IMR-90 (cell line): ENCODE results near the gene PARL. TPM values are rescaled to one million over a fixed set of nuclear protein-coding genes. Genes with fewer than 3 reads are reported as not detected.

Experiments used
- ATAC-seq: fragments of 200-7000 bp; cut with Tn5 transposase; 2 replicates; pipeline ENCODE4 v1.9.1; 2020; ENCODE audit warnings: low read depth, mild to moderate bottlenecking, moderate library complexity
- BruUV-seq: library from RNA; stranded (reverse); fragments of 400-500 nt; replicated peaks from 2 replicates; lab custom pipeline; 2021; lab: Mats Ljungman, UMichigan
- CTCF ChIA-PET: fragments of 300-600 bp; formaldehyde crosslinking; extraction: SDS; loops from one replicate; lab custom pipeline; 2021; ENCODE audit warnings: antibody characterized with exemption; lab: Yijun Ruan, JAX
- POLR2A ChIA-PET: fragments of 300-600 bp; sonication (Branson Sonifier 250); formaldehyde crosslinking; loops from one replicate; lab custom pipeline; 2022; ENCODE audit warnings: antibody characterized with exemption; ENCODE audit not compliant: unreplicated experiment; lab: Charles Lee
- DNase-seq: peaks from one replicate; pipeline ENCODE4 v3.0.0; 2013
- H2AFZ ChIP-seq: replicated peaks from 2 replicates; pipeline ENCODE3; 2013; ENCODE audit warnings: low read length, mild to moderate bottlenecking; ENCODE audit not compliant: poor library complexity
- H2AK5ac ChIP-seq: 2 replicates; pipeline ENCODE4 v1.6.1; 2013; ENCODE audit warnings: low read depth, low read length, inconsistent platforms
- H2AK9ac ChIP-seq: replicated peaks from 2 replicates; pipeline ENCODE3; 2013; ENCODE audit warnings: mild to moderate bottlenecking, low read depth, low read length, moderate library complexity; ENCODE audit not compliant: poor library complexity
- H2BK120ac ChIP-seq: 2 replicates; pipeline ENCODE4 v1.6.1; 2013; ENCODE audit warnings: low read depth, low read length, inconsistent platforms
- H2BK15ac ChIP-seq: 3 replicates; pipeline ENCODE4 v1.6.1; 2013; ENCODE audit warnings: low read depth, low read length, inconsistent platforms
- H2BK20ac ChIP-seq: 2 replicates; pipeline ENCODE4 v1.6.1; 2013; ENCODE audit warnings: low read depth, mild to moderate bottlenecking, inconsistent platforms, low read length, moderate library complexity
- H2BK5ac ChIP-seq: 2 replicates; pipeline ENCODE4 v1.6.1; 2013; ENCODE audit warnings: mild to moderate bottlenecking, low read depth, low read length, inconsistent platforms; ENCODE audit not compliant: poor library complexity, severe bottlenecking
- H3K14ac ChIP-seq: replicated peaks from 2 replicates; pipeline ENCODE4 v1.6.1; 2013; ENCODE audit warnings: low read depth, low read length, inconsistent platforms
- H3K18ac ChIP-seq: 2 replicates; pipeline ENCODE4 v1.6.1; 2013; ENCODE audit warnings: low read depth, low read length, control low read depth
- H3K23ac ChIP-seq: 2 replicates; pipeline ENCODE4 v1.6.1; 2013; ENCODE audit warnings: low read depth, low read length, inconsistent platforms
- H3K27ac ChIP-seq: 2 replicates; pipeline ENCODE4 v1.5.1; 2013; ENCODE audit warnings: mild to moderate bottlenecking, control low read depth, low read length; ENCODE audit not compliant: insufficient read depth
- H3K27me3 ChIP-seq: 2 replicates; pipeline ENCODE4 v1.6.1; 2013; ENCODE audit warnings: low read length; ENCODE audit not compliant: control insufficient read depth, insufficient read depth
- H3K36me3 ChIP-seq: 2 replicates; pipeline ENCODE4 v1.6.1; 2013; ENCODE audit warnings: low read length, mixed read lengths; ENCODE audit not compliant: control insufficient read depth, insufficient read depth
- H3K4ac ChIP-seq: 2 replicates; pipeline ENCODE4 v1.6.1; 2013; ENCODE audit warnings: low read depth, low read length, inconsistent platforms
- H3K4me1 ChIP-seq: 2 replicates; pipeline ENCODE4 v1.6.1; 2013; ENCODE audit warnings: low read length, mixed read lengths; ENCODE audit not compliant: control insufficient read depth, insufficient read depth
- H3K4me2 ChIP-seq: 2 replicates; pipeline ENCODE4 v1.6.1; 2013; ENCODE audit warnings: low read depth, mild to moderate bottlenecking, control low read depth, low read length, moderate library complexity
- H3K4me3 ChIP-seq: 2 replicates; pipeline ENCODE4 v1.5.1; 2013; ENCODE audit warnings: low read depth, mild to moderate bottlenecking, control low read depth, low read length, moderate library complexity; ENCODE audit not compliant: insufficient read depth
- H3K56ac ChIP-seq: 2 replicates; pipeline ENCODE4 v1.6.1; 2013; ENCODE audit warnings: low read length, inconsistent platforms; ENCODE audit not compliant: insufficient read depth; ENCODE audit errors: extremely low read depth
- H3K79me1 ChIP-seq, 2 experiments: 2 replicates each; pipeline ENCODE4 v1.6.1; 2013; ENCODE audit warnings: low read length in 2 of 2, inconsistent platforms in 1 of 2, low read depth in 1 of 2
- H3K9ac ChIP-seq: 2 replicates; pipeline ENCODE4 v1.6.1; 2013; ENCODE audit warnings: low read depth, low read length, control low read depth
- H3K9me1 ChIP-seq: 2 replicates; pipeline ENCODE4 v1.6.1; 2013; ENCODE audit warnings: low read length, inconsistent platforms; ENCODE audit not compliant: insufficient read depth
- H3K9me3 ChIP-seq: 2 replicates; pipeline ENCODE4 v1.6.1; 2013; ENCODE audit warnings: low read length; ENCODE audit not compliant: control insufficient read depth, insufficient read depth
- H4K20me1 ChIP-seq: 2 replicates; pipeline ENCODE4 v1.6.1; 2013; ENCODE audit warnings: low read length, inconsistent platforms; ENCODE audit not compliant: insufficient read depth
- H4K5ac ChIP-seq: 2 replicates; pipeline ENCODE4 v1.6.1; 2013; ENCODE audit warnings: mild to moderate bottlenecking, low read depth, low read length, control low read depth
- H4K8ac ChIP-seq, 2 experiments: 2 replicates each; pipeline ENCODE4 v1.6.1; 2013; ENCODE audit warnings: low read depth in 2 of 2, low read length in 2 of 2, control low read depth in 1 of 2, inconsistent platforms in 1 of 2
- H4K91ac ChIP-seq: 2 replicates; pipeline ENCODE4 v1.6.1; 2013; ENCODE audit warnings: low read depth, low read length, inconsistent platforms; ENCODE audit not compliant: insufficient read depth
- CEBPB ChIP-seq: IDR thresholded peaks from 2 replicates; pipeline ENCODE4 v1.6.1; 2012; ENCODE audit warnings: low read depth, low read length, improper control_type of control experiment
- CHD1 ChIP-seq: IDR thresholded peaks from 2 replicates; pipeline ENCODE4 v1.6.1; 2012; ENCODE audit warnings: low read depth, low read length, improper control_type of control experiment
- FOS ChIP-seq: fragments of 150-350 bp; IDR thresholded peaks from 2 replicates; pipeline ENCODE4 v1.6.1; 2016; ENCODE audit warnings: low read depth, low read length
- MAFK ChIP-seq: IDR thresholded peaks from 2 replicates; pipeline ENCODE4 v1.6.1; 2012; ENCODE audit warnings: low read depth, low read length, improper control_type of control experiment
- MAZ ChIP-seq: IDR thresholded peaks from 2 replicates; pipeline ENCODE4 v1.6.1; 2012; ENCODE audit warnings: low read depth, mild to moderate bottlenecking, low read length, improper control_type of control experiment, moderate library complexity, borderline replicate concordance
- MXI1 ChIP-seq: IDR thresholded peaks from 2 replicates; pipeline ENCODE4 v1.6.1; 2012; ENCODE audit warnings: low read depth, mild to moderate bottlenecking, low read length, moderate library complexity, borderline replicate concordance
- NFE2L2 ChIP-seq: fragments of 150-350 bp; IDR thresholded peaks from 2 replicates; pipeline ENCODE4 v1.6.1; 2016; ENCODE audit warnings: low read depth, mild to moderate bottlenecking, low read length
- POLR2A ChIP-seq: IDR thresholded peaks from 2 replicates; pipeline ENCODE4 v1.6.1; 2012; ENCODE audit warnings: mild to moderate bottlenecking, low read depth, low read length
- RAD21 ChIP-seq: IDR thresholded peaks from 2 replicates; pipeline ENCODE4 v1.6.1; 2012; ENCODE audit warnings: low read length, improper control_type of control experiment
- RCOR1 ChIP-seq: IDR thresholded peaks from 2 replicates; pipeline ENCODE4 v1.6.1; 2012; ENCODE audit warnings: mild to moderate bottlenecking, low read length, improper control_type of control experiment; ENCODE audit not compliant: insufficient replicate concordance
- RFX5 ChIP-seq: IDR thresholded peaks from 2 replicates; pipeline ENCODE4 v1.8.0; 2012; ENCODE audit warnings: low read depth, mild to moderate bottlenecking, low read length, moderate library complexity
- SMC3 ChIP-seq: fragments of 150-350 bp; IDR thresholded peaks from 2 replicates; pipeline ENCODE4 v1.6.1; 2016; ENCODE audit warnings: low read depth, mild to moderate bottlenecking, antibody characterized with exemption, low read length, moderate library complexity
- dilution Hi-C: fragments of 300-500 bp; cut with HindIII; formaldehyde crosslinking; loops from one replicate; pipeline ENCODE4 v1.14.3; 2018; ENCODE audit warnings: low sequenced_read_pairs; ENCODE audit not compliant: unreplicated experiment
- in situ Hi-C: fragments of 300-500 bp; cut with MboI; formaldehyde crosslinking; loops from 3 replicates; pipeline ENCODE4 v1.14.3; 2019; ENCODE audit warnings: low sequenced_read_pairs, inconsistent platforms, mixed read lengths
- intact Hi-C: fragments of 100-400 bp; cut with micrococcal nuclease; formaldehyde crosslinking; loops from 2 replicates; pipeline ENCODE4 v1.10.0; 2022
- polyA plus RNA-seq, 3 experiments: library from polyadenylated mRNA; depleted of rRNA; stranded (reverse); fragments of >200 nt; gene quantifications; 2 replicates each; pipeline ENCODE4 v1.2.3, GENCODE V29; 2012; ENCODE audit warnings: low replicate concordance in 1 of 3
- total RNA-seq: library from RNA; depleted of rRNA; stranded (reverse); fragments of >200 nt; gene quantifications from 2 replicates; pipeline ENCODE4 v1.2.3, GENCODE V29; 2012
- TF ChIP-seq, protein P1 (sequence below): fragments of 150-350 bp; IDR thresholded peaks from 2 replicates; pipeline ENCODE4 v1.6.1; 2016; ENCODE audit warnings: low read depth, mild to moderate bottlenecking, low read length, moderate library complexity, borderline replicate concordance
- TF ChIP-seq, protein P2 (sequence below): conservative IDR thresholded peaks from 2 replicates; pipeline ENCODE4 v1.5.1; 2012; ENCODE audit warnings: mild to moderate bottlenecking, low read depth, low read length, improper control_type of control experiment

Gene PARL
- total and polyA plus RNA-seq, 2 of the 4 experiments (the other 2 are of a cell fraction): 35.5 to 42.6 TPM

- Histone ChIP-seq H4K5ac (no peak overlapping the region), H3K27me3 (no peaks in the 10 kb centered on the region), H3K14ac (no peak overlapping the region), H3K9me3 (no peaks in the 10 kb centered on the region), H2BK120ac (no peak overlapping the region), H2AFZ (no peak overlapping the region), H4K20me1 (peaks cover 72% of the 10 kb centered on the region), H2BK20ac (no peak overlapping the region), H3K4me1 (no peaks in the 10 kb centered on the region; the same call in 1 of the 2 replicates), H3K23ac (no peak overlapping the region), H4K91ac (no peak overlapping the region), H3K9me1 (peaks cover 12% of the 10 kb centered on the region), H3K79me1 (peaks cover 34 to 82% of the 10 kb centered on the region in 2 experiments), H3K36me3 (peaks cover 1% of the 10 kb centered on the region; the same call in 1 of the 2 replicates), H2AK9ac (no peak overlapping the region), H3K4me2 (no peak overlapping the region), H2AK5ac (no peak overlapping the region), H3K56ac (no peak overlapping the region), H2BK15ac (no peak overlapping the region), H2BK5ac (no peak overlapping the region), H3K4ac (no peak overlapping the region), H3K9ac (no peak overlapping the region), H3K27ac (no peak overlapping the region), H3K4me3 (no peak overlapping the region), H4K8ac (no peak overlapping the region), H3K18ac (no peak overlapping the region)
- no peak for ATAC-seq
- dilution Hi-C loops (no loop called here), in situ Hi-C loops (no loop called here), intact Hi-C loops (no loop called here)
- TF ChIP-seq FOS: no peak
- no peak for TF ChIP-seq MAZ
- TF ChIP-seq RAD21: no peak
- TF ChIP-seq, protein P1, sequence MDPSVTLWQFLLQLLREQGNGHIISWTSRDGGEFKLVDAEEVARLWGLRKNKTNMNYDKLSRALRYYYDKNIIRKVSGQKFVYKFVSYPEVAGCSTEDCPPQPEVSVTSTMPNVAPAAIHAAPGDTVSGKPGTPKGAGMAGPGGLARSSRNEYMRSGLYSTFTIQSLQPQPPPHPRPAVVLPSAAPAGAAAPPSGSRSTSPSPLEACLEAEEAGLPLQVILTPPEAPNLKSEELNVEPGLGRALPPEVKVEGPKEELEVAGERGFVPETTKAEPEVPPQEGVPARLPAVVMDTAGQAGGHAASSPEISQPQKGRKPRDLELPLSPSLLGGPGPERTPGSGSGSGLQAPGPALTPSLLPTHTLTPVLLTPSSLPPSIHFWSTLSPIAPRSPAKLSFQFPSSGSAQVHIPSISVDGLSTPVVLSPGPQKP: no peak
- TF ChIP-seq SMC3: no peak
- no peak for TF ChIP-seq CHD1
- TF ChIP-seq POLR2A: no peak
- no peak for TF ChIP-seq MXI1
- TF ChIP-seq CEBPB: no peak
- TF ChIP-seq MAFK: no peak
- no peak for TF ChIP-seq NFE2L2
- no peak for TF ChIP-seq RCOR1
- no peak for TF ChIP-seq RFX5
- TF ChIP-seq, protein P2, sequence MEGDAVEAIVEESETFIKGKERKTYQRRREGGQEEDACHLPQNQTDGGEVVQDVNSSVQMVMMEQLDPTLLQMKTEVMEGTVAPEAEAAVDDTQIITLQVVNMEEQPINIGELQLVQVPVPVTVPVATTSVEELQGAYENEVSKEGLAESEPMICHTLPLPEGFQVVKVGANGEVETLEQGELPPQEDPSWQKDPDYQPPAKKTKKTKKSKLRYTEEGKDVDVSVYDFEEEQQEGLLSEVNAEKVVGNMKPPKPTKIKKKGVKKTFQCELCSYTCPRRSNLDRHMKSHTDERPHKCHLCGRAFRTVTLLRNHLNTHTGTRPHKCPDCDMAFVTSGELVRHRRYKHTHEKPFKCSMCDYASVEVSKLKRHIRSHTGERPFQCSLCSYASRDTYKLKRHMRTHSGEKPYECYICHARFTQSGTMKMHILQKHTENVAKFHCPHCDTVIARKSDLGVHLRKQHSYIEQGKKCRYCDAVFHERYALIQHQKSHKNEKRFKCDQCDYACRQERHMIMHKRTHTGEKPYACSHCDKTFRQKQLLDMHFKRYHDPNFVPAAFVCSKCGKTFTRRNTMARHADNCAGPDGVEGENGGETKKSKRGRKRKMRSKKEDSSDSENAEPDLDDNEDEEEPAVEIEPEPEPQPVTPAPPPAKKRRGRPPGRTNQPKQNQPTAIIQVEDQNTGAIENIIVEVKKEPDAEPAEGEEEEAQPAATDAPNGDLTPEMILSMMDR: no peak
- DNase-seq: no peak
- no TSS peak for BruUV-seq
- CTCF ChIA-PET: no interaction called here
- POLR2A ChIA-PET: no interaction called here
Observed at GRCh38 chr3:183875411-183875810, 9.3 kb downstream of the PARL start.
